CD4-positive, alpha-beta T cell treated with Interleukin-15 for 4 hours (primary cell): ENCODE results near the gene C19orf25.

Experiments
- DNase-seq: peaks from one replicate; pipeline ENCODE4 v3.0.0-alpha.2; 2020; ENCODE audit warnings: low spot score

Gene C19orf25

DNA sequence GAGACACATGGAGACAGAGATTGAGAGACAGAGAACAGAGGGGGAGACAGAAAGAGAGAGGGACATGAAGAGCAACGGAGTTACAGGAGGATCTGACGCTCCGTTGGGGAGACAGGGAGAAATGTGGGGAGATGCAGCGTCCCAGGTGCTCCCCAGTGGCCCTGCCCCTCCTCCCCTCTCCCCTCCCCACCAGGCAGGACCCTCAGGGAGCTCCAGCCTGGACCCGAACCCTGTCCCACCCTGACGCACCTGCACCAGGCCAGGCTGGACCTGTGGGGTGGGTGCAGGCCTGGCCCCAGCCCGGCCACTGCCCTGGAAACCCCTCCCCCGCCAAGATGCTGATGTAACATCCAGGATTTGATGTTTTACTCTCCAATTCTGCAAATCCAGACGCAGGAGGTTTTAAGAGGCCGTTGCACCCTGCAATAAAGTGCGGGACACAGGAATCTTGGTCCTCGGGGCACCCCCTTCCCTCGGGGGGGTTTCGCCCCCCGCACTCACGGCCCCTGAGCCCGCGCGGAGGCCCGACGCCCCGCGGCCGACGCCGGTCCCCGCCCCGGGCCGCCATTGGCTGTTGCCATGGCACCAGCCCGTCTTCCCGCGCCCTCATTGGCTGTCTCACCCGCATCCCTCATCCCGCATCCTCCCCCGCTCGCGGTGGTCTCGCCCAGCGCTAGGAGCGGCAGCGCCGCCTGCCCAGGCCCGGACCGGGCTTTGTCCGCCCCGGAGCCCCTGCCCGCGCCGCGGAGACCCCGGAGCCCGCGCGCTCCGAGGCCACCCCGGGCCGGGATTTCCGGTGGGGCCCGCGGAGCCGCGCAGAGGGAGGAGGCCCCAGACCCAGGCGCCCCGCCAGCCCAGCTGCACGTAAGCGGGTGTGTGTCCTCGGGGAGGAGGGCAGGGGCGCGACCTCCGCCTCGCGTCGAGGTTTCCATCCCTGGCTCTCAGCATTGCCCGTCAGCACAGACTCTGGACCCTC is 29.3 kb downstream of the C19orf25 start, which contains the start of gene APC2:
Gene APC2, plus strand, starts transcription at position 655 of the 976 bp plus-strand sequence. CDS start 2,881 bp downstream, outside the sequence.
- peak; percentile 16 for DNase-seq

- DNase-seq: no peak
Observed at GRCh38 chr19:1447944-1448343, 31.1 kb downstream of the C19orf25 start.

DNA sequence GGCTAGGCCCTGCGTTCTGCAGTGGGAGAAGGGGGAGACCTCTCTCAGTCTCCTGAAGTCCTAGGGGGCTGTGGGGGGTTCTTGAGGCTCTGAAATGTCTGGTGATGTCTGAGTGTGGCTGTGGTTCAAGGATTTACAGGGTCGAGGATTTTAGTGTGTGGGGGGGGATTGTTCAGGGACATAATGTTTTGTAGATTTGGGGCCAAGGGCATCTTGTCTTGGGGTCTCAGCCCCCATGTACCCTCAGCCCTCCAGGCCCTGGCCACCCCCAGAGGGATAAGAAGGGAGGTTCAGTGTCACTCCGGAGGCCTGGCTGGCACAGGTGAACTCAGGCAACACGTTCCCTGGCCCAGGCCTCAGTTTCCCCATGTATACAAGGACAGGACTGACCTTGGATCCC is 31.5 kb downstream of the C19orf25 start:
- no peak for DNase-seq

DNA sequence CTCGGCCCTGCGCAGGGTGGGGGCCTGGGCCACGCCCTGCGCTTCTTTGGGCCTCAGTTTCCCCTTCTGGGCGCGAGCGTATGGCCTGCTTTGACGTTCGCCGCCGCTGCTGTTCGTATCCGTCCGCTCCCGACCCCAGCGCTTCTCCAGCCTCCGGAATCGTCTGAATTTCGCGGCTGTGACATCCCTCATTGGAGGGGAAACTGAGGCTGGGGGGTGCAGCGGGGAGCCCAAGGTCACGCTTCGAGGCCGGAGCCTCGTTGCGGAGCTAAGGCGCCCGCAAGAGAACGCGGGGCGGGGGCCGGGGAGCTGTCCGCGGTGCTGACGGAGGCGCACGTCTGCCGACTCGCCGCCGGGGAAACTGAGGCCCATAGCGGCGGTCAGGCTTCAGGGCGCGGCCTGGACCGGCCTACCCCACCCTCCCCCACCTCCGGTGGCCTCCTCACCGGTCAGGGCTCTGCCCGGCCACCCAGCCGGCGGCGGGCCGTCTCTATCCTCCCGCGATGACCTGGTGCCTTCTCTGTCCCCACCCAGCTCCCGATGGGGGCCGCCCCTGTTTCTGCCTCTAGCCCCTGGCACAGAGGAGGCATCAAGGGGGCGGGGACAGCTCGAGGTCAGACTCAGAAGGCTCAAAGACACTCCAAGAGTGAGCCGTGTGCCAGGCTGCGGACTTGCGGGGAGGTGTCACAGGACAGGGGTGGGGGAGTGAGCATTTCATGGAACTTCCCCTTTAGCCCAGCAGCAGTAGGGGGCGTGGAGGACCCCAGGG is 32.1 kb downstream of the C19orf25 start:
- DNase-seq: peak; percentile 10

DNA sequence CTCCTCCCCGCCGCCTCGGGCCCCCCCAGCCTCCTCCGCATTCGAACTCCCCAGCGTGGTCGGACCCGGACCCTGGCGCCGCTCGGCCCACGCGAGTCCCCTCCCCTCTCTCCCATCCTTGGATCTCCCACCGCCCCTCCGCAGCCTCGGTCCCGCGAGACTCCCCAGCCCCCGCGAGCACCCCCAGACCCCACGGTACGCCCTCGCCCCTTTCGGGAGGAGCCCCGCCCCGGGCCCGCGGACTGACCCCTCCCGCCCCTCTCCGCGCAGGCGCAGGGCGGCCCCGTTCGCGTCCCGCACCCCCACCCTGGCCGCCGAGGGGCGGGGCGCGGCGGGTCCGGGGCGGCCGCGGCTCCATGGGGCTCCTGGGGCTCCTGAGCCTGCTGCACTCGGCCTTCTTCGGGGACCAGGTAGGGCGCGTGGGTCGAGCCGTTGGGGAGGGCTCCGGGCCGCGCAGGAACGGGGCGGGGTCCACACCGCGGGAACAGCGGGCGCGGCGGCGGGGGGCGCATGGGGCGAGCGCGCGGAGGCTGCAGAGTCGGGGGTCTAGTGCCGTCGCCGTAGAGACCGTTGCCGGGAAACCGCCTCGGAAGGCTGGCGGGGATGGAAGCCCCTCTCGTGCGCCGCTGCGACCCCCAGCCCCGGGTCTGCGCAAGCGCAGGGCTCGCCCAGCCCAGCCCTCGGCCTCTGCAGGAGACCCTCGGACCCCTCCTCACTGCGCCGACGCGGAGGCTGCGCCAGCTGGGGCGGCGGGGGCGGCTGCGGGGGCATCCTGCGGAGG is 32.9 kb downstream of the C19orf25 start:
- no peak for DNase-seq

DNA sequence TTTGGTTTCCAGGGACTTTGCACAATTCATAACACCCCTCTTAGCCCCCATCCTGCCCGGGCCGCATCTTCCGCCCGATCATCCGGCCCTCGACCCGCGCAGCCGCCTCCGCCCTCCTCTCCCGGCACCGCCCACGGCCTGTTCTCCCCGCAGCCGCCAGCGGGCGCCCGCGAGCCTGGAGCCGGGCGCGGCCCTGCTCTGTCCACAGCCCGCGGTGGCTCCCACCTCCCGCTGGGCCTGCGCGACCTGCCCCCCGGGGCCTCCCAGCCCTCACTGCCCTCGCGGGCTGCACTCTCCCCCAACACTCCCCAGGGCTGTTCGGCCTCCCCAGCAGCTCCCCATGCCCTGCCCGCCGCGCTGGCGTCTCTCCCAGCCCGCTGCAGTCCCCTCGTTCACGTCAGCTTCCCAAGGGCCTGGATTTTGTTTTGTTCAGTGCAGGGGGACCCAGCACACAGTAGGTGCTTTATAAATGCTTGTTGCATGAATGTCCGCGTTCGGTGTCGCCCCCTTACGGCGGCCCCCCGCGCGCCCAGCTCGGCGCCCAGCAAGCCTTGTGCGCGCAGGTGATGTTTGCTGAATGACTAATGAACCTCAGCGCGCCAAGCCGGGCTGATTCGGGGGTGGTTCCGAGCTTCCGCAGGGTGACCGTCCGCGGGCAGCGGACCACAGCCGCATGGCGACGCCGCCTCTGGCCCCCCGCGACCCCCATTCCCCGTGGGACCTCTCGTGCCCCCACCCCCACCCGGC is 33.7 kb downstream of the C19orf25 start:
- DNase-seq: peak; percentile 72

DNA sequence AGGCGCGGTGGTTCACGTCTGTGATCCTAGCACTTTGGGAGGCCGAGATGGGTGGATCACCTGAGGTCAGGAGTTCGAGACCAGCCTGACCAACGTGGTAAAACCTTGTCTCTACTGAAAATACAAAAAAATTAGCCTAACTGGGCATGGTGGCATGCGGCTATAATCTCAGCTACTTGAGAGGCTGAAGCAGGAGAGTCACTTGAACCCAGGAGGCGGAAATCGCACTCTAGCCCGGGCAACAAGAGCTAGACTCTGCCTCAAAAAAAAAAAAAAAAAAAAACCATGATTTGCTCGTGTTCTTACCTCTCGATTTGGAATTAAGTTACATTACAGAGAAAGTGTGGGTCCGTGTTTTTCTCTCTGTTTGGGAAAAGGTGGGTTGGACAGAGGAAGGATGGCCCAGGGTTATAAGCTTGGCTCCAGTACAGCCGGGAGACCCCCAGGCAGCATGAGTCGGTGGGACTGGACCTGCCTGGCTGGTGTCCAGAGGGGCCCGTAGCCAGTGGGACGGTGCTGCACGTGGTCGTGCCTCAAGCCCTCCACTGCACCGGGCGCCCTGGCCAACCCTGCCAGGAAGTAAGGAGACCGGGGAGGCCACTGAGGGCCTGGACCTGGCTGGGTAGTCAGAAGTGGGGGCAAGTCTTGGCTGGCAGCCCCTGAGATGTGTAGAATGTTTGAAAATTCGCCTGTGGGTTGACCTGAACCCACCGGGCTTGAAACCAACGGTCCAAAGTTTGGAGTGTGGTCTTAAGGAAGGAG is 37.2 kb downstream of the C19orf25 start:
- no peak for DNase-seq

GRCh38 chr19:1441022-1441426 is 38.0 kb downstream of the C19orf25 start:
- DNase-seq: no peak

GRCh38 chr19:1440418-1440801 is 38.6 kb downstream of the C19orf25 start:
- DNase-seq: no peak

- peak; percentile 9 for DNase-seq
Observed at GRCh38 chr19:1439525-1440417, 39.2 kb downstream of the C19orf25 start.

GRCh38 chr19:1438933-1439354 is 40.1 kb downstream of the C19orf25 start:
- no peak for DNase-seq

DNA sequence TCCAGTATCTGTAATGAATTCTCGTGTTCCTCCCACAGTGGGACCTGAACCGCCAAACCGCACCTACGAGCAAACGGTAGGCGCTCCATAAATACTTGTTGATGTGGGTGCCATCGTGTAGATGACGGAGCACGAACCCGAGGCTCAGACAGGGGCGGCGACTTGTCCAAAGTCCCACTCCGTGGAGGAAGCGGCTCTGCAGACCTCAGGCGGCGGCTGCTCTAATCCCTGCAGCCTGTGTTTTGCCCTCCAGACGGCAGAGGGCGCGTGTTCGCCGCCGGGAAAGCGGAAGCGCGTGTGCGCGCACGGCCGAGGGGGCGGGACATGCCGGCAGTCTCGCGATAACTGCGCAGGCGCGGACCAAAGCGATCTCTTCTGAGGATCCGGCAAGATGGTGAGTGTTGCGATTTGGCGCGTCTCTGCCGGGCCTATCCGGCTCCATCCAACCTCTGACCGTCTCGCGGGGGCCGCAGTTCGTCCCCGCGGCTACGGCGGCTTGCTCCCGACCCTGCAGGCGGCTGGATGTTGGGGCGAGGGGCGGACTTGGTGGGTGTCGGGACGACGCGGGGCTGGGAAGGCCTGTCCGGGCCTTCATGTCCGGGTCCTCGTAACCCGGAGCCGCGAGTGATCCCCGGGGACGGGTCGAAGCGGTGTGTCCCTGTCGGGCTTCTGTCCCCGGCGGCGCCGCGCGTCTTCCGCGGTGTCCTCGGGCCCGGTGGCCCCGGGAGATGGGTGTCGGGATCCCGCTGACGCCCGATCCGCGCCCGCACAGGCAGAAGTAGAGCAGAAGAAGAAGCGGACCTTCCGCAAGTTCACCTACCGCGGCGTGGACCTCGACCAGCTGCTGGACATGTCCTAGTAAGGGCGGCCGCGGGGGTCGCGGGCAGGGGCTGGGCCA is 40.7 kb downstream of the C19orf25 start, which contains the start of gene RPS15:
Gene RPS15, plus strand, starts transcription at position 362 of the 898 bp plus-strand sequence. Its CDS starts 30 bp downstream, at position 392.
- DNase-seq: peak; percentile 96

GRCh38 chr19:1437609-1438008 is 41.4 kb downstream of the C19orf25 start:
- no peak for DNase-seq

DNA sequence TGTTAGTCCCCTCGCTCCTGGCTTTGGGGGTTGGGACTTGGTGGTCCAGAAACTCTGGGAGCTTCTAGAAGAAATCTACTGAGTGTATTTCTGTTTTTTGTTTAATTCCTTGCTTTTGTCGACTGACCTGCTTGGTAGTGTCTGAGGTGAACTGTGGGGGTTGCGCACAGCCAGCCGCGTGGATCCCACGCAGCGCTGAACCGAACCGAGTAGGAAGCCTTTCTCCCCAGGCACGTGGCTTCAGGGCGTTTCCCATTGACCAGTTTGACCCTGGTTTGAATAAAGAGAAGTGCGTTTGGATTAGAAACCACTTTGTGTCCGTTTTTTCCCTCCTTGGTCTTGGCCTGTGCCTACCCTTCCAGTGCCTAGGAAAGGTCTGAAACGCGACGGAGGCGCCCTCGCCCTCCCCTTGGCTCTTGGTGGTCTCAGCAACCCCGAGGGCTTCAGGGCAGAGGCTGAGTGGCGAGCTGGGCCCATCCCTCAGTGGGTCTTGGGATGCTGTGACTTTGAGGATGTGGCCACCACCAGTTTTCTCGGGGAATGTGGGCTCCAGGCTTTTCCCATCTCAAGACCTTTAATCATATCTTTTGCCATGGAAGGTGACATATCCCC is 43.5 kb downstream of the C19orf25 start:
- DNase-seq: no peak

GRCh38 chr19:1434577-1435060 is 44.4 kb downstream of the C19orf25 start:
- DNase-seq: no peak

DNA sequence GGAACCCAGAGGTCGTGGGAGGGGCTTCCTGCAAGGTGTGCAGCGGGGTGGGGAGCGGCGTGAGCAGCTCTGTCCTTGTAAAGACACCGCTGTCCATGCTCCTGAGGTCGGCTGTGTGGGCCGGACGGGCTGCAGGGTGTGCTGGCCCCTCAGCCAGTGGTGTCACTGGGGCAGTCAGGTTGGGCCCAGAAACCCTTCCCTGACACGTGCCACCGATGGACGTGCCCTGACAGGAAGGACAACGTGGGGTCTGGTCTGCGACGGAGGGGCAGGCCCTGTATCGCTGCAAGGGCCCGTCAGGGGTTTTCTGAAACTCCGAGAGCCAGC is 45.0 kb downstream of the C19orf25 start:
- no peak for DNase-seq

DNA sequence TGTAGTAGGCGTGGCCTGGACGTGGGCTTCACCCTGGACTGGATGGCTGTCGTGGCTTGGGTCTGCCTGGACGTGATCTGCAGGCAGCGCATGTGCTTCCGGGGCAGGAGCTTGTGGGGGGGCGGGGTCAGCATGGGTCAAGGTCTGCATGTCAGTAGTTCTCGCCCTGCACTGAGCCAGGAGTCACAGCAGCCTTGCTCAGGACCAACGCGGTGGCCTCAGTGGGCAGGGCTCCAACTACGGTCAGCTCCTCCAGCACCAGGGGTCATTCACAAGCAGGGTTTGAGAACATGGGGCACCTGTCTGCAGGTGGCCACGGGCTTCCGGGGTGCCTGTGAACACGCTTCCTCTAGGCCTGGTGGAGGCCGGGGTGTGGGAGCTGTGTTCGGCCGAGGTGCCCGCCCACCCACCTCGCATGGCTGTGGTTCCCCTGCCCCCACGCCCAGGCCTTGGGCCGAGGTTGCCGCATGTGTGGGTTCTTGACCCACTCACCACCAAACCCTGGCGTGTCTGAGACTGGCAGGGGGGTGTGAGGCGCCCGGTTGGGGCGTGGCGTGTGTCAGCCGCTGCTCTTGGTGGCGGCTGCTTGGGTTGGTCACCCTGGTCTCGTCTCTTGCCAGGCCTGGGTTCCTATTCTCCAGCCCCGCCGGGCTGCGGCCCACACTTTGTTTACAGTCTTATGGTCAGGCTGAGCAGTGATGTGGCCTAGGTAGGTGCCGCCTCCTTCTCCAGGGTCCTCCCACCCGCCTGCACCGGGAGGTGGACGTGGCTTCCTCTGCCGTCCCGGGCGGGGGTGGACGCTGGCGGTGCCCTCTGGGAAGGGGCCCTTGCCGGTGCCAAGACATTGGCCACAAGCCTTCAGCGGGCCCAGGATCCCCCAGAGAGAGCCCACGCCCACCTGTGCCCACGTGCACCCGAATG is 45.6 kb downstream of the C19orf25 start:
- DNase-seq: no peak
